HCT116 (cell line): Measurements from ENCODE around the gene SNW1. TPM values are rescaled to one million over a fixed set of nuclear protein-coding genes. Genes with fewer than 3 reads are reported as not detected.

ENCODE experiments used
- ATAC-seq: fragments of 200-7000 bp; cut with Tn5 transposase; 2 replicates; pipeline ENCODE4 v1.9.1; 2020; ENCODE audit warnings: mild to moderate bottlenecking, moderate library complexity
- Bru-seq: library from RNA; stranded (reverse); fragments of 400-500 nt; gene quantifications from one replicate; lab custom pipeline; 2021; lab: Mats Ljungman, UMichigan
- BruChase-seq, 2 experiments: library from RNA; stranded (reverse); fragments of 400-500 nt; gene quantifications; one replicate each; lab custom pipeline; 2021; lab: Mats Ljungman, UMichigan
- BruUV-seq: library from RNA; stranded (reverse); fragments of 400-500 nt; replicated peaks from 2 replicates; lab custom pipeline; 2021; lab: Mats Ljungman, UMichigan
- CTCF ChIA-PET: fragments of 300-600 bp; sonication (Branson Sonifier 250); formaldehyde crosslinking; loops from one replicate; lab custom pipeline; 2021; ENCODE audit warnings: antibody characterized with exemption; lab: Charles Lee
- POLR2A ChIA-PET: fragments of 300-600, 350-600 bp; sonication (Branson Sonifier 250); formaldehyde crosslinking; loops from one replicate; lab custom pipeline; 2021; ENCODE audit warnings: antibody characterized with exemption; lab: Charles Lee
- RAD21 ChIA-PET, 2 experiments: fragments of 300-600 bp; sonication (Branson Sonifier 250); formaldehyde crosslinking; loops; one replicate each; lab custom pipeline; 2023; ENCODE audit warnings: low total read pairs in 2 of 2; ENCODE audit not compliant: uncharacterized antibody in 2 of 2, unreplicated experiment in 2 of 2, low non-redundant PET in 1 of 2; lab: Charles Lee
- DNase-seq: peaks from one replicate; pipeline ENCODE4 v3.0.0-alpha.2; 2010; ENCODE audit warnings: low read depth, low spot score
- H2AFZ ChIP-seq: fragments of 200-600 bp; shearing (Covaris generic), sonication (generic); 2 replicates; pipeline ENCODE4 v1.6.1; 2017; ENCODE audit warnings: low read depth, mixed run types, mixed read lengths, antibody characterized with exemption, low read length; ENCODE audit not compliant: poor library complexity, severe bottlenecking
- H3K27ac ChIP-seq: 2 replicates; pipeline ENCODE4 v1.5.1; 2012; ENCODE audit warnings: low read depth, low read length
- H3K27me3 ChIP-seq: fragments of 200-600 bp; sonication (generic); 2 replicates; pipeline ENCODE4 v1.6.1; 2016; ENCODE audit warnings: mixed run types, low read length, mixed read lengths; ENCODE audit not compliant: insufficient read depth
- H3K36me3 ChIP-seq, 2 experiments: fragments of 200-500 bp in 1 of 2; fragments of 200-600 bp in 1 of 2; sonication (Bioruptor generic) in 1 of 2; sonication (generic) in 1 of 2; 2 replicates each; pipeline versions ENCODE4 v1.5.1 to v1.6.1; 2014 to 2016; ENCODE audit warnings: low read length in 2 of 2, inconsistent platforms in 1 of 2, mixed read lengths in 1 of 2, mixed run types in 1 of 2; ENCODE audit not compliant: insufficient read depth in 2 of 2, control insufficient read depth in 1 of 2
- H3K4me1 ChIP-seq, 2 experiments: fragments of 200-600 bp in 1 of 2; sonication (generic) in 1 of 2; 2 replicates each; pipeline versions ENCODE4 v1.5.1 to v1.6.1; 2012 to 2017; ENCODE audit warnings: low read length in 2 of 2, inconsistent platforms in 1 of 2, mild to moderate bottlenecking in 1 of 2, mixed read lengths in 1 of 2, mixed run types in 1 of 2, moderate library complexity in 1 of 2; ENCODE audit not compliant: insufficient read depth in 2 of 2, control insufficient read depth in 1 of 2
- H3K4me2 ChIP-seq: fragments of 200-600 bp; sonication (generic); 2 replicates; pipeline ENCODE4 v1.6.1; 2017; ENCODE audit warnings: mixed run types, low read length, mixed read lengths
- H3K4me3 ChIP-seq, 2 experiments: fragments of 200-600 bp in 1 of 2; sonication (generic) in 1 of 2; replicated peaks in 1 of 2; 2 replicates each; pipeline ENCODE4 v1.5.1; 2011 to 2016; ENCODE audit warnings: low read length in 2 of 2, control low read depth in 1 of 2, low read depth in 1 of 2, mild to moderate bottlenecking in 1 of 2, mixed read lengths in 1 of 2, mixed run types in 1 of 2
- H3K79me2 ChIP-seq: fragments of 200-600 bp; sonication (generic); 2 replicates; pipeline ENCODE4 v1.6.1; 2017; ENCODE audit warnings: mild to moderate bottlenecking, mixed run types, low read length, moderate library complexity, mixed read lengths; ENCODE audit not compliant: insufficient read depth
- H3K9ac ChIP-seq: fragments of 200-600 bp; sonication (generic); 2 replicates; pipeline ENCODE4 v1.6.1; 2016; ENCODE audit warnings: low read length, mixed read lengths
- H3K9me2 ChIP-seq: fragments of 200-600 bp; sonication (generic), shearing (Covaris generic); 2 replicates; pipeline ENCODE4 v1.6.1; 2017; ENCODE audit warnings: mixed run types, mild to moderate bottlenecking, moderate library complexity; ENCODE audit not compliant: insufficient read depth
- H3K9me3 ChIP-seq, 2 experiments: fragments of 200-500 bp in 1 of 2; fragments of 200-600 bp in 1 of 2; sonication (Bioruptor generic) in 1 of 2; sonication (generic) in 1 of 2; 2 replicates each; pipeline ENCODE4 v1.6.1; 2014 to 2017; ENCODE audit warnings: low read length in 2 of 2, mixed read lengths in 2 of 2, inconsistent platforms in 1 of 2, low read depth in 1 of 2, mild to moderate bottlenecking in 1 of 2, mixed run types in 1 of 2, moderate library complexity in 1 of 2; ENCODE audit not compliant: control insufficient read depth in 1 of 2, insufficient read depth in 1 of 2
- H4K20me1 ChIP-seq: fragments of 200-600 bp; sonication (generic), shearing (Covaris generic); 2 replicates; pipeline ENCODE4 v1.6.1; 2017; ENCODE audit warnings: mixed run types, mild to moderate bottlenecking, moderate library complexity; ENCODE audit not compliant: insufficient read depth
- CEBPB ChIP-seq: IDR thresholded peaks from 2 replicates; pipeline ENCODE4 v1.6.1; 2012; ENCODE audit warnings: low read depth
- EGR1 ChIP-seq: IDR thresholded peaks from 2 replicates; pipeline ENCODE4 v1.6.1; 2012; ENCODE audit warnings: low read depth
- ELF1 ChIP-seq: IDR thresholded peaks from 2 replicates; pipeline ENCODE4 v1.6.1; 2012; ENCODE audit warnings: low read depth, borderline replicate concordance
- EZH2 ChIP-seq: fragments of 200-600 bp; sonication (generic); IDR thresholded peaks from 2 replicates; pipeline ENCODE4 v1.6.1; 2017; ENCODE audit warnings: antibody characterized with exemption, mixed run types
- FOSL1 ChIP-seq: IDR thresholded peaks from 2 replicates; pipeline ENCODE4 v1.6.1; 2012; ENCODE audit warnings: low read depth
- TCF7L2 ChIP-seq: IDR thresholded peaks from 2 replicates; pipeline ENCODE4 v1.7.0; 2011; ENCODE audit warnings: borderline replicate concordance, inconsistent platforms; ENCODE audit not compliant: insufficient read depth, insufficient read length; ENCODE audit errors: extremely low read depth
- YY1 ChIP-seq: IDR thresholded peaks from 2 replicates; pipeline ENCODE4 v1.6.1; 2011; ENCODE audit warnings: low read length, low read depth, moderate library complexity, mild to moderate bottlenecking; ENCODE audit not compliant: insufficient replicate concordance; ENCODE audit errors: extremely low read depth
- ZFX ChIP-seq: fragments of 450-650 bp; IDR thresholded peaks from 2 replicates; pipeline ENCODE4 v1.6.1; 2017
- ZNF274 ChIP-seq: fragments of 200-500 bp; sonication (Bioruptor generic); IDR thresholded peaks from 2 replicates; pipeline ENCODE4 v1.6.1; 2014; ENCODE audit warnings: mild to moderate bottlenecking, low read depth, low read length, inconsistent platforms
- intact Hi-C: fragments of 100-400 bp; cut with micrococcal nuclease; formaldehyde crosslinking; loops from 2 replicates; pipeline ENCODE4 v1.10.0; 2022
- long read RNA-seq: library from polyadenylated mRNA; unstranded; transcript quantifications from one replicate; pipeline ENCODE4 v2.0.0, GENCODE V29; 2021; ENCODE audit not compliant: unreplicated experiment
- polyA plus RNA-seq: library from polyadenylated mRNA; unstranded; fragments of >200 nt; gene quantifications from 2 replicates; pipeline ENCODE4 v1.2.1, GENCODE V29; 2012; ENCODE audit warnings: missing spikeins
- total RNA-seq: library from RNA; stranded (reverse); gene quantifications from one replicate; pipeline ENCODE4 v1.2.1, GENCODE V29; 2021; ENCODE audit not compliant: unreplicated experiment
- TF ChIP-seq, protein P1 (sequence below), 3 experiments: fragments of 200-600 bp in 1 of 3; sonication (generic) in 1 of 3; IDR thresholded peaks in 2 of 3; conservative IDR thresholded peaks in 1 of 3; 2 replicates each; pipeline ENCODE4 v1.5.1; 2012 to 2017; ENCODE audit warnings: low read depth in 2 of 3, low read length in 2 of 3, antibody characterized with exemption in 1 of 3, borderline replicate concordance in 1 of 3, control low read depth in 1 of 3, mild to moderate bottlenecking in 1 of 3, mixed read lengths in 1 of 3, mixed run types in 1 of 3, moderate library complexity in 1 of 3; ENCODE audit not compliant: insufficient read depth in 1 of 3
- TF ChIP-seq, protein P2 (sequence below): IDR thresholded peaks from 2 replicates; pipeline ENCODE4 v1.6.1; 2012
- TF ChIP-seq, protein P3 (sequence below): IDR thresholded peaks from 2 replicates; pipeline ENCODE4 v1.6.1; 2012
- TF ChIP-seq, protein P4 (sequence below): IDR thresholded peaks from 2 replicates; pipeline ENCODE4 v1.6.1; 2011; ENCODE audit warnings: mild to moderate bottlenecking, low read length, moderate library complexity; ENCODE audit not compliant: insufficient replicate concordance; ENCODE audit errors: extremely low read depth
- TF ChIP-seq, protein P5 (sequence below): IDR thresholded peaks from 2 replicates; pipeline ENCODE4 v1.6.1; 2012; ENCODE audit warnings: low read depth

Gene SNW1
- total RNA-seq (102 TPM), Bru-seq, nascent RNA (percentile 86 among the genes with signal in this experiment), BruChase-seq, experiment 1, labeled RNA remaining after a 6-hour chase (percentile 85 among the genes with signal in this experiment), BruChase-seq, experiment 2, labeled RNA remaining after a 2-hour chase (percentile 80 among the genes with signal in this experiment)
- polyA plus RNA-seq: 29.3 and 42.4 TPM in 2 replicates
- long read RNA-seq, transcript SNW1-201 (14 exons, 2,163 nt): major isoform, 85 of 113 reads
- long read RNA-seq, partial matches to known transcripts: 20 of 113 reads
- long read RNA-seq, other reads (novel, unspliced or antisense): 4 of 113 reads

DNA sequence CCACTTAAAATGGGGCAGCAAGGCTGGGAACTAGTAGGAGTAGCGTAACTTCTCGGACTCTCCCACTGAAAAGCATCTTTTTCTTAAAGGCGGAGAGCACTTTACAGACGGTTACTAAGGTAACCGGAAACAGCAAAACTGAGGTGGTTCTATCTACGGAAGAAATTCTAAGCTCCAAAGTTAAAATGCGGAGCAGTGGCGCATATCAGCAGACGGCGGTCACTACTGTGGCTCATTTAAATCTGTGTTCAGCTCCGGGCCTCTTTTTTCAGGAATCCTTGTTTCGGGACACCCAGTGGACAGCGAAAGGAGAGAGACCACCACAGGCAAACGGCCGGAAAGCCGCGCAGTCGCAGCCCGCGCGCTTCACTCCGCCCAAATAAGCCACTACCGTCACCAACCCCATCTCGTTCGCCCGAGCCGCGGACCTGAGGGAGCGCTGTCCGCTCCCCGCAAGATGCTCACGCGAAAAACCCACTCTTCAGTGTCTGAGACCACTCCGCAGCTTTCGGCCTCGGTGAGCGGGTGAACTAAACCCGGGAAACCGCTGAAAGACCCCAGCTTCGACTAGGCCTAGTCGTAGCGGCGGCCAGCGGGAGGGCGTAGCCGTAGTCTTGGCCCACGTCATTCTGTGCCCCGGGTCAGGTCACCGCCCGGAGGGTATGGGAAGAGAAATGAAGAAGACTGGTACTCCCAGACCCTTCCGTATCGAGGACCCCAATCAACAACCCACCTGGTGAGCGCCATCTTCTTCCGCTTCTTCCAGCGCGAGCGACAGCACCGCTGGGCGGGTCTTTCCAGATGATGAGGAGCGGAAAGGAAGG is at the start of gene SNW1:
Gene SNW1 (minus strand): TSS at position 776 of the 824 bp plus-strand sequence. CDS start 29 bp downstream, at position 747.
- ChIA-PET CTCF (interaction anchor here (0.5 kb wide), 1 partner anchor 22 kb away, joined by 3 read pairs; no protein-coding TSS in a partner anchor), POLR2A (interaction anchor here (1.1 kb wide), 1 partner anchor 9 kb away, joined by 3 read pairs; no protein-coding TSS in a partner anchor), RAD21 (interaction anchor here in 1 of 2 experiments (0.6 kb wide), 1 partner anchor 293 kb away, joined by 4 read pairs; no protein-coding TSS in a partner anchor)
- Histone ChIP-seq H3K27me3 (no peaks in the 10 kb centered on the region), H3K9me3 (no peaks in the 10 kb centered on the region), H2AFZ (peak within 1 kb of the TSS; percentile 90), H3K4me1 (peaks cover 0 to 15% of the 10 kb centered on the region in 2 experiments; a peak in 3 of 4 replicates), H3K4me3 (peak within 1 kb of the TSS; percentile 70 to 92), H3K36me3 (0 out of 4 replicates have a peak, but pooled peaks cover 0 to 11% of the 10 kb centered on the region in 2 experiments), H3K9me2 (no peaks in the 10 kb centered on the region), H3K9ac (peak within 1 kb of the TSS; percentile 92), H3K79me2 (peaks cover 54% of the 10 kb centered on the region), H3K4me2 (peak within 1 kb of the TSS; percentile 89), H3K27ac (peak within 1 kb of the TSS; percentile 76), H4K20me1 (peaks cover 7% of the 10 kb centered on the region; the same call in 1 of the 2 replicates)
- TSS peak; percentile 58 for BruUV-seq
- DNase-seq (peak; percentile 83), ATAC-seq (peak; percentile 90)
- intact Hi-C loops: loop anchor here (2.0 kb wide), 1 partner anchor 40 kb away; the partner anchor contains the start of gene ADCK1
- TF ChIP-seq, protein P1, sequence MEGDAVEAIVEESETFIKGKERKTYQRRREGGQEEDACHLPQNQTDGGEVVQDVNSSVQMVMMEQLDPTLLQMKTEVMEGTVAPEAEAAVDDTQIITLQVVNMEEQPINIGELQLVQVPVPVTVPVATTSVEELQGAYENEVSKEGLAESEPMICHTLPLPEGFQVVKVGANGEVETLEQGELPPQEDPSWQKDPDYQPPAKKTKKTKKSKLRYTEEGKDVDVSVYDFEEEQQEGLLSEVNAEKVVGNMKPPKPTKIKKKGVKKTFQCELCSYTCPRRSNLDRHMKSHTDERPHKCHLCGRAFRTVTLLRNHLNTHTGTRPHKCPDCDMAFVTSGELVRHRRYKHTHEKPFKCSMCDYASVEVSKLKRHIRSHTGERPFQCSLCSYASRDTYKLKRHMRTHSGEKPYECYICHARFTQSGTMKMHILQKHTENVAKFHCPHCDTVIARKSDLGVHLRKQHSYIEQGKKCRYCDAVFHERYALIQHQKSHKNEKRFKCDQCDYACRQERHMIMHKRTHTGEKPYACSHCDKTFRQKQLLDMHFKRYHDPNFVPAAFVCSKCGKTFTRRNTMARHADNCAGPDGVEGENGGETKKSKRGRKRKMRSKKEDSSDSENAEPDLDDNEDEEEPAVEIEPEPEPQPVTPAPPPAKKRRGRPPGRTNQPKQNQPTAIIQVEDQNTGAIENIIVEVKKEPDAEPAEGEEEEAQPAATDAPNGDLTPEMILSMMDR (IDR thresholded peaks at IDR 0.05 in 2 of 3, conservative IDR thresholded peaks at IDR 0.05 in 1 of 3; ENCODE audit: borderline replicate concordance in 1 of 3, insufficient read depth in 1 of 3, low read depth in 2 of 3, low read length in 2 of 3): no peak
- TF ChIP-seq ZFX (peak; percentile 96), EGR1 (no peak), YY1 (peak; percentile 95), FOSL1 (no peak), TCF7L2 (no peak), EZH2 (no peak), ELF1 (0 out of 2 replicates have a peak, but pooled peaks have one; percentile 44), CEBPB (no peak), ZNF274 (no peak)
- TF ChIP-seq, protein P2, sequence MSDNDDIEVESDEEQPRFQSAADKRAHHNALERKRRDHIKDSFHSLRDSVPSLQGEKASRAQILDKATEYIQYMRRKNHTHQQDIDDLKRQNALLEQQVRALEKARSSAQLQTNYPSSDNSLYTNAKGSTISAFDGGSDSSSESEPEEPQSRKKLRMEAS: no peak
- TF ChIP-seq, protein P3, sequence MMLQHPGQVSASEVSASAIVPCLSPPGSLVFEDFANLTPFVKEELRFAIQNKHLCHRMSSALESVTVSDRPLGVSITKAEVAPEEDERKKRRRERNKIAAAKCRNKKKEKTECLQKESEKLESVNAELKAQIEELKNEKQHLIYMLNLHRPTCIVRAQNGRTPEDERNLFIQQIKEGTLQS: no peak
- TF ChIP-seq, protein P4, sequence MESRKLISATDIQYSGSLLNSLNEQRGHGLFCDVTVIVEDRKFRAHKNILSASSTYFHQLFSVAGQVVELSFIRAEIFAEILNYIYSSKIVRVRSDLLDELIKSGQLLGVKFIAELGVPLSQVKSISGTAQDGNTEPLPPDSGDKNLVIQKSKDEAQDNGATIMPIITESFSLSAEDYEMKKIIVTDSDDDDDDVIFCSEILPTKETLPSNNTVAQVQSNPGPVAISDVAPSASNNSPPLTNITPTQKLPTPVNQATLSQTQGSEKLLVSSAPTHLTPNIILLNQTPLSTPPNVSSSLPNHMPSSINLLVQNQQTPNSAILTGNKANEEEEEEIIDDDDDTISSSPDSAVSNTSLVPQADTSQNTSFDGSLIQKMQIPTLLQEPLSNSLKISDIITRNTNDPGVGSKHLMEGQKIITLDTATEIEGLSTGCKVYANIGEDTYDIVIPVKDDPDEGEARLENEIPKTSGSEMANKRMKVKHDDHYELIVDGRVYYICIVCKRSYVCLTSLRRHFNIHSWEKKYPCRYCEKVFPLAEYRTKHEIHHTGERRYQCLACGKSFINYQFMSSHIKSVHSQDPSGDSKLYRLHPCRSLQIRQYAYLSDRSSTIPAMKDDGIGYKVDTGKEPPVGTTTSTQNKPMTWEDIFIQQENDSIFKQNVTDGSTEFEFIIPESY: no peak
- TF ChIP-seq, protein P5, sequence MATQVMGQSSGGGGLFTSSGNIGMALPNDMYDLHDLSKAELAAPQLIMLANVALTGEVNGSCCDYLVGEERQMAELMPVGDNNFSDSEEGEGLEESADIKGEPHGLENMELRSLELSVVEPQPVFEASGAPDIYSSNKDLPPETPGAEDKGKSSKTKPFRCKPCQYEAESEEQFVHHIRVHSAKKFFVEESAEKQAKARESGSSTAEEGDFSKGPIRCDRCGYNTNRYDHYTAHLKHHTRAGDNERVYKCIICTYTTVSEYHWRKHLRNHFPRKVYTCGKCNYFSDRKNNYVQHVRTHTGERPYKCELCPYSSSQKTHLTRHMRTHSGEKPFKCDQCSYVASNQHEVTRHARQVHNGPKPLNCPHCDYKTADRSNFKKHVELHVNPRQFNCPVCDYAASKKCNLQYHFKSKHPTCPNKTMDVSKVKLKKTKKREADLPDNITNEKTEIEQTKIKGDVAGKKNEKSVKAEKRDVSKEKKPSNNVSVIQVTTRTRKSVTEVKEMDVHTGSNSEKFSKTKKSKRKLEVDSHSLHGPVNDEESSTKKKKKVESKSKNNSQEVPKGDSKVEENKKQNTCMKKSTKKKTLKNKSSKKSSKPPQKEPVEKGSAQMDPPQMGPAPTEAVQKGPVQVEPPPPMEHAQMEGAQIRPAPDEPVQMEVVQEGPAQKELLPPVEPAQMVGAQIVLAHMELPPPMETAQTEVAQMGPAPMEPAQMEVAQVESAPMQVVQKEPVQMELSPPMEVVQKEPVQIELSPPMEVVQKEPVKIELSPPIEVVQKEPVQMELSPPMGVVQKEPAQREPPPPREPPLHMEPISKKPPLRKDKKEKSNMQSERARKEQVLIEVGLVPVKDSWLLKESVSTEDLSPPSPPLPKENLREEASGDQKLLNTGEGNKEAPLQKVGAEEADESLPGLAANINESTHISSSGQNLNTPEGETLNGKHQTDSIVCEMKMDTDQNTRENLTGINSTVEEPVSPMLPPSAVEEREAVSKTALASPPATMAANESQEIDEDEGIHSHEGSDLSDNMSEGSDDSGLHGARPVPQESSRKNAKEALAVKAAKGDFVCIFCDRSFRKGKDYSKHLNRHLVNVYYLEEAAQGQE: no peak
